ENCODE measurements around the gene BLOC1S6.

The BLOC1S6 gene

DNA sequence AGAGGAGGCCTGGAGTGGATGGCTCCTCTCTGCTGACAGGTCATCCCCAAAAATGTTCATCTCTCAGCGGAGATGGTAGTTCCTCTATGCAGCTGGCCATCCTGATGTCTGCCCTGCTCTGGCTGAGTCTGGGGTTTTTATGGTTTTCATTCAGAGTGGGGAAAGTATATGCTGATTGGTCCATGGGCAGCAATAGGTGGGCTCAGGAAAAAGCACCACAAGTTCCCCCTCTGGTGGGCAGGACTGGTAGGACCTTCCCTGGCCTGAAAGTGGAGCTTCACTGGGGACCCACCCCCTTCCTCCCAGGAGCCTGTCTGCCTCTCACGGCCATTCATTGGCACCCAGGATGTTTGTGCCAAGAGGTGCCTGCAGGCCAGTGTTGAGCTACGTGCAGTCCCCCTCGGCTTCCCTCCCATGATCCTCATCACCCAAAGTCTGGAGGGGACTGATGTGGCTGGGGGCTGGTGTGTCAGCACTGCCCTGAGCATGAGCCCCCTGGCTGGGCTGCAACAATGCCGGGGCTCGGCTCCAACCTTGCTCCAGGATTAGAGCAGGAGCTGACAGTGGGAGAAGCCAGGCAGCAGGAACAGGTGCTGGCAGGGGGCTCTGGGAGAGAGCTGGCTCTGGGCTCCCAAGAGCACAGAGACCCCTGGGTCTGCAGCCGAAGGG, 13.1 kb upstream of the BLOC1S6 start:
- no peak overlapping the region for H3K27ac ChIP-seq
- H3K4me3 ChIP-seq = no peak overlapping the region
- TF ChIP-seq, protein P1, sequence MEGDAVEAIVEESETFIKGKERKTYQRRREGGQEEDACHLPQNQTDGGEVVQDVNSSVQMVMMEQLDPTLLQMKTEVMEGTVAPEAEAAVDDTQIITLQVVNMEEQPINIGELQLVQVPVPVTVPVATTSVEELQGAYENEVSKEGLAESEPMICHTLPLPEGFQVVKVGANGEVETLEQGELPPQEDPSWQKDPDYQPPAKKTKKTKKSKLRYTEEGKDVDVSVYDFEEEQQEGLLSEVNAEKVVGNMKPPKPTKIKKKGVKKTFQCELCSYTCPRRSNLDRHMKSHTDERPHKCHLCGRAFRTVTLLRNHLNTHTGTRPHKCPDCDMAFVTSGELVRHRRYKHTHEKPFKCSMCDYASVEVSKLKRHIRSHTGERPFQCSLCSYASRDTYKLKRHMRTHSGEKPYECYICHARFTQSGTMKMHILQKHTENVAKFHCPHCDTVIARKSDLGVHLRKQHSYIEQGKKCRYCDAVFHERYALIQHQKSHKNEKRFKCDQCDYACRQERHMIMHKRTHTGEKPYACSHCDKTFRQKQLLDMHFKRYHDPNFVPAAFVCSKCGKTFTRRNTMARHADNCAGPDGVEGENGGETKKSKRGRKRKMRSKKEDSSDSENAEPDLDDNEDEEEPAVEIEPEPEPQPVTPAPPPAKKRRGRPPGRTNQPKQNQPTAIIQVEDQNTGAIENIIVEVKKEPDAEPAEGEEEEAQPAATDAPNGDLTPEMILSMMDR (IDR thresholded peaks at IDR 0.05) = no peak
- DNase-seq (ENCODE audit: low spot score) = no peak

DNA sequence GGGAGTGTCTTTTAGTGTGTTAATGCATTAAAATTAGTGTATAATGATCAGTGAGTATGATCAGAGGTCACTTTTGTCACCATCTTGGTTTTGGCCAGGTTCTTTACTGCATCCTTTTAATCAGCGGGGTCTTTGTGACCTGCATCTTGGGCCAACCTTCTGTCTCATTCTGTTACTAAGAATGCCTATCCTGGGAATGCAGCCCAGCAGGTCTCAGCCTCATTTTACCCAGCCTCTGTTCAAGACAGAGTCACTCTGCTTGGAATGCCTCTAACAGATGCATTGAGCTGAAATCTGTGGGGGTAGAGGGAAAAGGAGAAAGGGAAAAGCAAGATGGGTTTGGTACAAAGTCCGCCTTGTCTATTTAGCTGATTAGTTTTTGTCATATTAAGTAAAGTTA, 5.3 kb upstream of the BLOC1S6 start:
- no peak for DNase-seq (ENCODE audit: low spot score)
- TF ChIP-seq, protein P1 (IDR thresholded peaks at IDR 0.05) = no peak
- no peak overlapping the region for H3K27ac ChIP-seq
- no peak overlapping the region for H3K4me3 ChIP-seq

DNA sequence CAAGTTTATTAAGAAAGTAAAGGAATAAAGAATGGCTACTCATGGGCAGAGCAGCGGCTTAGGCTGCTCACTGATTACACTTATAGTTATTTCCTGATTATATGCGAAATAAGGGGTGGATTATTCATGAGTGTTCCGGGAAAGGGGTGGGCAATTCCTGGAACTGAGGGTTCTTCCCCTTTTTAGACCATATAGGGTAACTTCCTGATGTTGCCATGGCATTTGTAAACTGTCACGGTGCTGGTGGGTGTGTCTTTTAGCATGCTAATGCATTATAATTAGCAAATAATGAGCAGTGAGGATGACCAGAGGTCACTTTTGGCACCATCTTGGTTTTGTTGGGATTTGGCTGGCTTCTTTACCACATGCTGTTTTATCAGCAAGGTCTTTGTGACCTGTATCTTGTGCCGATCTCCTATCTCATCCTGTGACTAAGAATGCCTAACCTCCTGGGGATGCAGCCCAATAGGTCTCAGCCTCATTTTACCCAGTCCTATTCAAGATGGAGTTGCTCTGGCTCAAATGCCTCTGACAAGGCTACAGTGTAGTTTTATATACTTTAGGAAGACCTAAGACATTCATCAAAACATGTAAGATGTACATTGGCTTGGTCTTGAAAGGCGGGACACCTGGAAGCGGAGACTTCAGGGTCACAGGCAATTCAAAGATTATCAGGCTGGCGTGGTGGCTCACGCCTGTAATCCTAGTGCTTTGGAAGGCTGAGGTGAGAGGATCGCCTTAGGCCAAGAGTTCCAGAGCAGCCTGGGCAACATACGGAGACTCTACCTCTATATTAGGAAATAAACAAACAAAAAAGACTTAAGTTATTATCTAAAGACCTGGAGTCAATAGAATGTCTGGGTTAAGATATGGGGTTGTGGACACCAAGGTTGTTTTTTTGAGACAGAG, 3.2 kb upstream of the BLOC1S6 start:
- no peak overlapping the region for H3K4me3 ChIP-seq
- no peak for DNase-seq (ENCODE audit: low spot score)
- TF ChIP-seq, protein P1 (IDR thresholded peaks at IDR 0.05) = no peak
- no peak overlapping the region for H3K27ac ChIP-seq

DNA sequence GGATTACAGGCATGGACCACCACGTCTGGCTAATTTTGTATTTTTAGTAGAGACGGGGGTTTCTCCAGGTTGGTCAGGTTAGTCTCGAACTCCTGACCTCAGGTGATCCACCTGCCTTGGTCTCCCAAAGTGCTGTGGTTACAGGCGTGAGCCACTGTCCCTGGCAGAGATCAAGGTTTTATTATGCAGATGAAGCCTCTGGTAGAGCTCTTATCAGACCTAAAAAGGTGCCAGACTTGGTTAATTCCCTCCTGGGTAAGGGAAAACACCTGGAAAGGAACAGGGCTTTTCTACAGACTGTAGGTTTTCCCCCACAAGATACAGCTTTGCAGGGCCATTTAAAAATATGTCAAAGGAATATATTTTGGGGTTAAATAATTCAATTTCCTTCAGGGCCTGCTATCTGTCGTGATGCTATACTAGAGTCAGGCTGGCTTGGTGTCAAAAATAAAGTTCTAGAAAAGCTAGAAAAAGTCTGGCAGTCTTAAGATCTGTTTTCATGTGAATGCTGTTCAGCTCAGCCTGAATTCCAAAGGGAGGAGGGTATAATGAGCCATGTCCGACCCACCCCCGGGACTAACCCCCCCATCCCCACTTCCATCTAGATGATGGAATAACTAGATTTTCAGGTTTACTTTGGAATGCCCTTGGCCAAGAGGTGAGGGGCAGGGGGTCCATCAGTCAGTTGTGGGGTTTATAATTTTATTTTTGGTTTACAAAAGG, 1.9 kb upstream of the BLOC1S6 start:
- DNase-seq (ENCODE audit: low spot score) = no peak
- H3K27ac ChIP-seq = peak overlapping the region in 1 of 2 donors; percentile 8
- TF ChIP-seq, protein P1 (IDR thresholded peaks at IDR 0.05) = no peak
- H3K4me3 ChIP-seq = no peak overlapping the region

DNA sequence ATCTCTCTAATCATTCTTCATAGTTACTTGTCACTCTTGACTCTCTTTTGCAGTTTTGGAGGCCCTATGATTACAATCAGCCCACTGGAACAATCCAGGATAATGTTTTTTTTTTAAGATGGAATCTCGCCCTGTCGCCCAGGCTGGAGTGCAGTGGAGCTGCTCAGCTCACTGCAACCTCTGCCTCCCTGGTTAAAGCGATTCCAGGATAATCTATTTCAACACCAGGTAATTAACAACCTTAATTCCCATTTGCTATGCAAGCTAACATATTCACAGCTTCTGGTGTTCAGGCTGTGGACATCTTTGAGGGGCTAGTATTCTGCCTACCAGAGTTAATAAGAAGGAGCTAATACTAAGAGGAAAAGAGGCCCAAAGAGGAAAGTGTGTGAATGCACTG, 1.1 kb upstream of the BLOC1S6 start:
- TF ChIP-seq, protein P1 (IDR thresholded peaks at IDR 0.05) = no peak
- Histone ChIP-seq H3K27ac (peak overlapping the region; percentile 94 to 98), H3K4me3 (peak overlapping the region; percentile 86)
- DNase-seq (ENCODE audit: low spot score) = no peak

DNA sequence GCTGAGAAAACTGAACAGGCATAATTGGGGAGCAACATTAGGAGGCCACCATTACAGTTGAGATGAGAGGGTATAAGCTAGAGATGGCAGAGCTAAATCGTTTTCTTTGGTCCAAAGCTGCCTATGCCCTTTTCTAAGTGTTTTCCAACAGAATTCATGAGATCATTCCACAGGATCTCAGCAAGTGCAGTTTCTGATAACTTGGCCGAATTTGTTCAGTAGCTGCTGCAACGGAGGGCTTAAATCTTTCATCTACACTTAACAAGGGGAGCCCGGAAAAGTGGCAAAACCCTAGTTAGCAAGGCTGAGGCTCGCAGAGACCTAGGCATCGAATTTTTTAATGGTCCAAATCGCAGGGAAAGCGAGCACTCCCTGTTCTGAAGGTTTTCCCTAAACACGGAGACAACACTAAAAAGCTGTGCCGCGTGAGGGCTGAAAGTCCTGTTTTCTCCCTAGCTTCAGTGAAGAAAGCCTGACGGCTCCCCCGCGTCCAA, 531 bp upstream of the BLOC1S6 start:
- TF ChIP-seq, protein P1 (IDR thresholded peaks at IDR 0.05) = no peak
- peak overlapping the region; percentile 86 for H3K4me3 ChIP-seq

More for the DNA sequence above, 531 bp upstream of the BLOC1S6 start:
- DNase-seq (ENCODE audit: low spot score) = no peak
- peak overlapping the region; percentile 94 to 98 for H3K27ac ChIP-seq
